ENCODE results near the gene NIN. TPM values are rescaled to one million over a fixed set of nuclear protein-coding genes. Genes with fewer than 3 reads are reported as not detected.

NIN gene
- total and polyA plus RNA-seq, 4 donors: 1.7 to 11.1 (median 4.0) TPM

GRCh38 chr14:50792634-50793068 is 38.3 kb downstream of the NIN start:
- no peaks in the 10 kb centered on the region for H3K4me1 ChIP-seq (ENCODE audit: control insufficient read depth in 4 of 4, insufficient read depth in 4 of 4, low read length in 3 of 4)
- DNase-seq (ENCODE audit: low spot score): no peak
- peaks cover 0 to 7% (median 0%) of the 10 kb centered on the region in 4 donors for H3K36me3 ChIP-seq (ENCODE audit: control insufficient read depth in 4 of 4, insufficient read depth in 3 of 4, low read depth in 1 of 4, low read length in 3 of 4)
- H3K9me3 ChIP-seq (ENCODE audit: control insufficient read depth in 4 of 4, low read length in 3 of 4): no peaks in the 10 kb centered on the region
- WGBS: 96% methylated on average over 14 of the region's 14 CpGs
- H3K27me3 ChIP-seq (ENCODE audit: control insufficient read depth in 4 of 4, insufficient read depth in 4 of 4, low read length in 3 of 4): no peaks in the 10 kb centered on the region
- TF ChIP-seq ZBTB33 (IDR thresholded peaks at IDR 0.05) (no peak), RXRA (IDR thresholded peaks at IDR 0.05) (no peak), ATF3 (IDR thresholded peaks at IDR 0.05) (no peak), FOXA2 (IDR thresholded peaks at IDR 0.05) (no peak), REST (IDR thresholded peaks at IDR 0.05) (no peak), HNF4A (conservative IDR thresholded peaks at IDR 0.05) (no peak), SP1 (IDR thresholded peaks at IDR 0.05) (no peak), TAF1 (conservative IDR thresholded peaks at IDR 0.05) (no peak), FOXA1 (IDR thresholded peaks at IDR 0.05) (no peak), GABPA (IDR thresholded peaks at IDR 0.05 in 1 of 2, conservative IDR thresholded peaks at IDR 0.05 in 1 of 2) (no peak), RAD21 (IDR thresholded peaks at IDR 0.05) (no peak), YY1 (IDR thresholded peaks at IDR 0.05) (no peak), MAX (IDR thresholded peaks at IDR 0.05) (no peak), JUND (IDR thresholded peaks at IDR 0.05) (no peak)
- H3K4me3 ChIP-seq (ENCODE audit: low read depth in 1 of 3, low read length in 3 of 3): no peak overlapping the region
- no peak overlapping the region for H3K9ac ChIP-seq (ENCODE audit: low read depth in 1 of 2, low read length in 2 of 2)
- H3K27ac ChIP-seq (ENCODE audit: low read depth in 1 of 2, low read length in 2 of 2): no peak overlapping the region

GRCh38 chr14:50792051-50792477 is 38.9 kb downstream of the NIN start:
- peaks cover 0 to 7% (median 0%) of the 10 kb centered on the region in 4 donors for H3K36me3 ChIP-seq (ENCODE audit: control insufficient read depth in 4 of 4, insufficient read depth in 3 of 4, low read depth in 1 of 4, low read length in 3 of 4)
- DNase-seq (ENCODE audit: low spot score): no peak

More at GRCh38 chr14:50792051-50792477, 38.9 kb downstream of the NIN start:
- no peak for TF ChIP-seq NR2F2 (IDR thresholded peaks at IDR 0.05)
- TF ChIP-seq ATF3 (IDR thresholded peaks at IDR 0.05): no peak
- TF ChIP-seq RXRA (IDR thresholded peaks at IDR 0.05): no peak
- TF ChIP-seq HNF4G (IDR thresholded peaks at IDR 0.05): no peak
- no peak for TF ChIP-seq EGR1 (IDR thresholded peaks at IDR 0.05; ENCODE audit: low read depth in 2 of 2)
- no peak for TF ChIP-seq REST (IDR thresholded peaks at IDR 0.05)
- no peak for TF ChIP-seq SP1 (IDR thresholded peaks at IDR 0.05)
- H3K4me3 ChIP-seq (ENCODE audit: low read depth in 1 of 3, low read length in 3 of 3): no peak overlapping the region
- no peaks in the 10 kb centered on the region for H3K27me3 ChIP-seq (ENCODE audit: control insufficient read depth in 4 of 4, insufficient read depth in 4 of 4, low read length in 3 of 4)
- H3K27ac ChIP-seq (ENCODE audit: low read depth in 1 of 2, low read length in 2 of 2): no peak overlapping the region
- H3K9me3 ChIP-seq (ENCODE audit: control insufficient read depth in 4 of 4, low read length in 3 of 4): no peaks in the 10 kb centered on the region
- WGBS: 74% methylated on average over 6 of the region's 6 CpGs
- H3K4me1 ChIP-seq (ENCODE audit: control insufficient read depth in 4 of 4, insufficient read depth in 4 of 4, low read length in 3 of 4): no peaks in the 10 kb centered on the region
- no peak overlapping the region for H3K9ac ChIP-seq (ENCODE audit: low read depth in 1 of 2, low read length in 2 of 2)

Data from liver (tissue), 9 donors.